Measurements from ENCODE around the gene INSL3.

Gene INSL3

DNA sequence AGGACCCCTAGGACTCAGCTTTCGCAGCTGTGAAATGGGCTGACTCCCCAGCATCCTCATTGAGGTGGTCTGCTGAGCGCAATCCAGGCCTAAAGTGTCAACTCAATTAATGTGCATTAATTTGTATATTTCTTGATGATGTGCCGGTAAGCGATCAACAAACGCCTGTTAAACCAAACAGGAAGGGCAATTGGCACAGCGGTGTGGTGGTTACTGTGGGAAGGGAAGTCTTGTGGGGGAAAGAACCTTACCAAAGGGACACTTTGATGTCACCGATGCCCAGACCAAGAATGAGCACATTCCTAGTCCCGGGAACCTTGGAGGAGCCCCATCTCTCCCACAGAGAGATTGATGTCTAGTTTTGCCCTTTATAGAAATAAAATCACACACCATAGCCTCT is 24.8 kb upstream of the INSL3 start:
- Histone ChIP-seq H3K27ac (ENCODE audit: low read depth, low read length) (no peak overlapping the region), H3K4me3 (ENCODE audit: low read depth in 1 of 5, low read length in 5 of 5) (no peak overlapping the region), H3K4me1 (ENCODE audit: control insufficient read depth in 5 of 5, insufficient read depth in 5 of 5, low read length in 5 of 5) (peaks cover 0 to 35% (median 14%) of the 10 kb centered on the region in 5 donors), H3K27me3 (ENCODE audit: control insufficient read depth in 5 of 5, insufficient read depth in 4 of 5, low read length in 5 of 5) (peaks cover 3 to 18% (median 8%) of the 10 kb centered on the region in 5 donors), H3K36me3 (ENCODE audit: control insufficient read depth in 5 of 5, insufficient read depth in 5 of 5, low read length in 5 of 5) (peaks cover 0 to 3% (median 0%) of the 10 kb centered on the region in 5 donors), H3K9me3 (ENCODE audit: control insufficient read depth in 5 of 5, low read length in 5 of 5) (no peaks in the 10 kb centered on the region), H3K9ac (ENCODE audit: low read length in 5 of 5) (no peak overlapping the region)

DNA sequence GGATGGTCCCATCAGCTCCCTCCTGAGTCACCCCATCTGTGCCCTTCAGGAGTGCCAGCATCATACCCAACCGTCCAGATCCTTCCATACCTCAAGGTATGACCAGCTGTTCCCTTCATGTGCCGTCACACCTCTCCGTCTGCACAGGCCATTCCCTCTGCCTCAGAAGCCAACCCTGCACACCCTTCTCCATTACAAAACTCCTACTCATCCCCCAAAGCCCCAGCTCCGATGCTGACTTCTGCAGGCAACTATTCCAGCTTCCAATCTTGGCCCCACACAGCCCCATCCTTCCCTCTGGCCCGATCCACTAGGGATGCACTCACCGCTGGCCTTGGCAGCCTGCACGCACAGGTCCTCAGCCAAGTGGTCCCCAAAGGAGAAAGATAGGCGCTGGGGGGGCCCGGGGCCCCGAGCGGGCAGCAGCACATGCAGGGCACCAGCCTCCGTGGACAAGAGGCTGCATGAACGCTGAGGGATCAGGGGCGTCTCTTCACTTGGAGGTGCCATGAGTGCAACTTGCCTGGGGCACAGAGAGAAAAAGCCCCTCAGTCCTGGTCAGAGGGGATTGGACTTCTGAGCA is 22.7 kb upstream of the INSL3 start:
- no peak overlapping the region for H3K27ac ChIP-seq (ENCODE audit: low read depth, low read length)
- peaks cover 0 to 18% (median 0%) of the 10 kb centered on the region in 5 donors for H3K36me3 ChIP-seq (ENCODE audit: control insufficient read depth in 5 of 5, insufficient read depth in 5 of 5, low read length in 5 of 5)
- H3K4me3 ChIP-seq (ENCODE audit: low read depth in 1 of 5, low read length in 5 of 5): no peak overlapping the region
- H3K9me3 ChIP-seq (ENCODE audit: control insufficient read depth in 5 of 5, low read length in 5 of 5): no peaks in the 10 kb centered on the region
- H3K9ac ChIP-seq (ENCODE audit: low read length in 5 of 5): no peak overlapping the region
- peaks cover 0 to 25% (median 14%) of the 10 kb centered on the region in 5 donors for H3K4me1 ChIP-seq (ENCODE audit: control insufficient read depth in 5 of 5, insufficient read depth in 5 of 5, low read length in 5 of 5)
- peaks cover 4 to 21% (median 8%) of the 10 kb centered on the region in 5 donors for H3K27me3 ChIP-seq (ENCODE audit: control insufficient read depth in 5 of 5, insufficient read depth in 4 of 5, low read length in 5 of 5)

DNA sequence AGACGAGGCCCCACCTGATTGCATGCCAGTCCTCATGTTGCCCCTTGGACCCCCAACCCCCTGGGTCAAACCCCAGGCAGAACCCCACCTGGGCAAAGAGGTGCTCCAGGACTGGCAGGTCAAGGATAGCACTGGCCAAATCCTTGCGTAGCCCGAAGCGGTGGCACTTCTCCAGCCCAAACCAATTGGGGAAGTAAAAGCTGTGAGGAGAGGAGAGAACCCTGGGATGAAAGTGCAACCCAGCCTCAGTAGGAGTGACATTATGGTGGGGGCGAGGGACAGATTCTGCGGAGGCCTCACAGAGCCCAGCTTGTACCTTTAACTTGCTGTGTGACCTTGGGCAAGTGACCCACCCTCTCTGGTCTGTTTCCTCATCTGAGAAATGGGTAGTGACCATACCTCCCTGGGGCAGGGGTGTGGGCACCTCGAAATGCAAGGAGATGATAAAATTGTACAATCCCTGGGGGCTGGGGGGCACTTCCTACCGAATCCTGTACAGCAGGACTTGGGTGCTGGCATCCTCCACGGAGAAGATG is 22.0 kb upstream of the INSL3 start:
- H3K9me3 ChIP-seq (ENCODE audit: control insufficient read depth in 5 of 5, low read length in 5 of 5): no peaks in the 10 kb centered on the region
- H3K9ac ChIP-seq (ENCODE audit: low read length in 5 of 5): no peak overlapping the region
- no peak overlapping the region for H3K4me3 ChIP-seq (ENCODE audit: low read depth in 1 of 5, low read length in 5 of 5)
- H3K4me1 ChIP-seq (ENCODE audit: control insufficient read depth in 5 of 5, insufficient read depth in 5 of 5, low read length in 5 of 5): peaks cover 0 to 24% (median 12%) of the 10 kb centered on the region in 5 donors
- peaks cover 4 to 21% (median 8%) of the 10 kb centered on the region in 5 donors for H3K27me3 ChIP-seq (ENCODE audit: control insufficient read depth in 5 of 5, insufficient read depth in 4 of 5, low read length in 5 of 5)
- peaks cover 0 to 20% (median 0%) of the 10 kb centered on the region in 5 donors for H3K36me3 ChIP-seq (ENCODE audit: control insufficient read depth in 5 of 5, insufficient read depth in 5 of 5, low read length in 5 of 5)
- H3K27ac ChIP-seq (ENCODE audit: low read depth, low read length): no peak overlapping the region

- Histone ChIP-seq H3K27ac (ENCODE audit: low read depth, low read length) (no peak overlapping the region), H3K4me1 (ENCODE audit: control insufficient read depth in 5 of 5, insufficient read depth in 5 of 5, low read length in 5 of 5) (peaks cover 0 to 18% (median 9%) of the 10 kb centered on the region in 5 donors), H3K27me3 (ENCODE audit: control insufficient read depth in 5 of 5, insufficient read depth in 4 of 5, low read length in 5 of 5) (peaks cover 4 to 22% (median 6%) of the 10 kb centered on the region in 5 donors), H3K4me3 (ENCODE audit: low read depth in 1 of 5, low read length in 5 of 5) (peak overlapping the region in 2 of 5 donors; percentile 17 to 35), H3K9me3 (ENCODE audit: control insufficient read depth in 5 of 5, low read length in 5 of 5) (no peaks in the 10 kb centered on the region), H3K36me3 (ENCODE audit: control insufficient read depth in 5 of 5, insufficient read depth in 5 of 5, low read length in 5 of 5) (peaks cover 0 to 26% (median 0%) of the 10 kb centered on the region in 5 donors), H3K9ac (ENCODE audit: low read length in 5 of 5) (no peak overlapping the region)
Observed at GRCh38 chr19:17842663-17843291, 21.5 kb upstream of the INSL3 start.

DNA sequence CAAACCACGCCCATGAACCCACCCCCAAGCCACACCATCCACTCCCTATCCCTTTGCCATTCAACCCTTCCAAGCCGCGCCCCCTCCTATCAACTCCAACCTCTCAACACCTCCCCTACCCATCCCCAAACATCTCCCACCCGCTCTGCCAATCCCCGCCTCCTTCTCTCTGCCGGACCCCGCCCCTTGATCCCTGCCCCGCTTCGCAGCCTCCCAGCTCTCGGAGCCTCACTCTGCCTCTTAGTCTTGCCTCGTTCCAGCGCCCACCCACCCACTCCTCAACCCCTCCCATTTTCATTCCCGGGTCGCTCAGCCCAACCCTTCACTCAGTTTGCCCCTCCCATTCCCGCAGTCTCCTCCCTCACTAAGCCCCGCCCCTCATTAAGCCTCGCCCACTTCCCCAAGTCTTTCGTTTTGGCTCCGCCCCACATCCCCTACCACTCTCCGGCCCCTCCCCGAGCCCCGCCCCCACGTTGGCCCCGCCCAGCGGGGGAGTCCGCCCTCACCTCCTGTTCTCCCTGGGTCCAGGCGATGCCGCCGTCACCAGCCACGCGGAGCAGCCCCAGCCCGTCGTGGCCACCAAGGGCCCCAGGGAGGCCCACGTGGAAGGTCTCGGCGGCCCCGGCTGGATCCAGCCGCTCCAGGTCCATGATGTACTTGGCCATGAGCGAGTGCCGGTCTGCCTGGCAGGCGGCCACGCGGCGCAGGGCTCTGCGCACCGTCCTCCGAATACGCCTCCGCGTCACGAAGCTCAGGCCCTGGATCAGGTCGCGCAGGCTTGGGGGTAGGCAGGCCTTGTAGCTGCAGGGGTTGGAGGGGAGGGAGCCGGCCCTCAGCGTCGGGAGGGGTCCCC is 20.7 kb upstream of the INSL3 start:
- no peak overlapping the region for H3K27ac ChIP-seq (ENCODE audit: low read depth, low read length)
- peak overlapping the region in 3 of 5 donors; percentile 4 to 35 (median 17) for H3K4me3 ChIP-seq (ENCODE audit: low read depth in 1 of 5, low read length in 5 of 5)
- H3K9ac ChIP-seq (ENCODE audit: low read length in 5 of 5): peak overlapping the region in 1 of 5 donors; percentile 35

DNA sequence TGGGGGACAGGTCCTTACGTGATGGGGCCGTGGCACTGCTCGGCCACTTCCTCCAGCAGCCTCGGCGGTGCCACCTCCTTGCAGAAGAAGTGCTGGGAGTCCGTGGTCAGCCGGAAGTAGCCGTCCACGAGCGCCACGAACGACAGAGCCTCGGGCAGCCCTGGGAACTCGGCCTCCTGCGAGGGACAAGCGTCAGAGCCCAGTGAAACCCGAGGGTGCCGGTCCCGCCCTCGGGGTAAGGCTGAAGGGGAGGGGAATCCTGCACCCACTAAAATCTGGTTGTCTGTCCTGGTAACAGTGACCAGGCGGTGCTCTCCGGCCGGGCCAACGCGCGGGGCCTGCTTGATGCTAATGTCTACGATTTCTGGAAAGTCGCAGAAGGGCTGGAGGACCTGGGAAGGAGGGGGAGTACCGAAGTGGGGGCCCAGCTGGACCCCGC is 20.1 kb upstream of the INSL3 start:
- H3K36me3 ChIP-seq (ENCODE audit: control insufficient read depth in 5 of 5, insufficient read depth in 5 of 5, low read length in 5 of 5): peaks cover 0 to 28% (median 0%) of the 10 kb centered on the region in 5 donors
- peak overlapping the region in 1 of 5 donors; percentile 4 for H3K4me3 ChIP-seq (ENCODE audit: low read depth in 1 of 5, low read length in 5 of 5)
- H3K27ac ChIP-seq (ENCODE audit: low read depth, low read length): no peak overlapping the region
- no peaks in the 10 kb centered on the region for H3K9me3 ChIP-seq (ENCODE audit: control insufficient read depth in 5 of 5, low read length in 5 of 5)
- peaks cover 0 to 16% (median 9%) of the 10 kb centered on the region in 5 donors for H3K4me1 ChIP-seq (ENCODE audit: control insufficient read depth in 5 of 5, insufficient read depth in 5 of 5, low read length in 5 of 5)
- peak overlapping the region in 1 of 5 donors; percentile 35 for H3K9ac ChIP-seq (ENCODE audit: low read length in 5 of 5)
- peaks cover 4 to 22% (median 6%) of the 10 kb centered on the region in 5 donors for H3K27me3 ChIP-seq (ENCODE audit: control insufficient read depth in 5 of 5, insufficient read depth in 4 of 5, low read length in 5 of 5)

More for the DNA sequence above, 20.7 kb upstream of the INSL3 start:
- H3K36me3 ChIP-seq (ENCODE audit: control insufficient read depth in 5 of 5, insufficient read depth in 5 of 5, low read length in 5 of 5): peaks cover 0 to 28% (median 0%) of the 10 kb centered on the region in 5 donors
- peaks cover 4 to 22% (median 6%) of the 10 kb centered on the region in 5 donors for H3K27me3 ChIP-seq (ENCODE audit: control insufficient read depth in 5 of 5, insufficient read depth in 4 of 5, low read length in 5 of 5)
- peaks cover 0 to 16% (median 9%) of the 10 kb centered on the region in 5 donors for H3K4me1 ChIP-seq (ENCODE audit: control insufficient read depth in 5 of 5, insufficient read depth in 5 of 5, low read length in 5 of 5)
- no peaks in the 10 kb centered on the region for H3K9me3 ChIP-seq (ENCODE audit: control insufficient read depth in 5 of 5, low read length in 5 of 5)

GRCh38 chr19:17840019-17840418 is 18.7 kb upstream of the INSL3 start:
- no peak overlapping the region for H3K27ac ChIP-seq (ENCODE audit: low read depth, low read length)
- H3K4me3 ChIP-seq (ENCODE audit: low read depth in 1 of 5, low read length in 5 of 5): no peak overlapping the region
- peaks cover 0 to 16% (median 9%) of the 10 kb centered on the region in 5 donors for H3K4me1 ChIP-seq (ENCODE audit: control insufficient read depth in 5 of 5, insufficient read depth in 5 of 5, low read length in 5 of 5)
- H3K27me3 ChIP-seq (ENCODE audit: control insufficient read depth in 5 of 5, insufficient read depth in 4 of 5, low read length in 5 of 5): peaks cover 4 to 23% (median 6%) of the 10 kb centered on the region in 5 donors
- H3K9ac ChIP-seq (ENCODE audit: low read length in 5 of 5): no peak overlapping the region
- peaks cover 0 to 31% (median 0%) of the 10 kb centered on the region in 5 donors for H3K36me3 ChIP-seq (ENCODE audit: control insufficient read depth in 5 of 5, insufficient read depth in 5 of 5, low read length in 5 of 5)
- no peaks in the 10 kb centered on the region for H3K9me3 ChIP-seq (ENCODE audit: control insufficient read depth in 5 of 5, low read length in 5 of 5)

- H3K36me3 ChIP-seq (ENCODE audit: control insufficient read depth in 5 of 5, insufficient read depth in 5 of 5, low read length in 5 of 5): peaks cover 0 to 32% (median 0%) of the 10 kb centered on the region in 5 donors
- H3K27me3 ChIP-seq (ENCODE audit: control insufficient read depth in 5 of 5, insufficient read depth in 4 of 5, low read length in 5 of 5): peaks cover 4 to 19% (median 6%) of the 10 kb centered on the region in 5 donors
Observed at GRCh38 chr19:17837972-17838371, 16.7 kb upstream of the INSL3 start.

GRCh38 chr19:17836530-17836929 is 15.2 kb upstream of the INSL3 start:
- H3K9me3 ChIP-seq (ENCODE audit: control insufficient read depth in 5 of 5, low read length in 5 of 5): no peaks in the 10 kb centered on the region
- H3K36me3 ChIP-seq (ENCODE audit: control insufficient read depth in 5 of 5, insufficient read depth in 5 of 5, low read length in 5 of 5): peaks cover 0 to 40% (median 0%) of the 10 kb centered on the region in 5 donors
- H3K4me3 ChIP-seq (ENCODE audit: low read depth in 1 of 5, low read length in 5 of 5): no peak overlapping the region
- H3K9ac ChIP-seq (ENCODE audit: low read length in 5 of 5): no peak overlapping the region
- H3K27me3 ChIP-seq (ENCODE audit: control insufficient read depth in 5 of 5, insufficient read depth in 4 of 5, low read length in 5 of 5): peaks cover 3 to 19% (median 5%) of the 10 kb centered on the region in 5 donors
- no peak overlapping the region for H3K27ac ChIP-seq (ENCODE audit: low read depth, low read length)
- H3K4me1 ChIP-seq (ENCODE audit: control insufficient read depth in 5 of 5, insufficient read depth in 5 of 5, low read length in 5 of 5): peaks cover 0 to 5% (median 2%) of the 10 kb centered on the region in 5 donors

More at GRCh38 chr19:17837972-17838371, 16.7 kb upstream of the INSL3 start:
- Histone ChIP-seq H3K9ac (ENCODE audit: low read length in 5 of 5) (no peak overlapping the region), H3K27ac (ENCODE audit: low read depth, low read length) (no peak overlapping the region), H3K4me3 (ENCODE audit: low read depth in 1 of 5, low read length in 5 of 5) (no peak overlapping the region), H3K4me1 (ENCODE audit: control insufficient read depth in 5 of 5, insufficient read depth in 5 of 5, low read length in 5 of 5) (peaks cover 0 to 14% (median 9%) of the 10 kb centered on the region in 5 donors), H3K9me3 (ENCODE audit: control insufficient read depth in 5 of 5, low read length in 5 of 5) (no peaks in the 10 kb centered on the region)
